KG1 (cell line): Measurements from ENCODE around the gene DES.
A peak's percentile ranks its signal among the peaks of the same experiment; 100 is the strongest.
"Not testable (repeated sequence)": the region's sequence is repeated elsewhere in the genome, so short reads cannot be mapped to it uniquely, and the experiment has no call there.

Experiments used
- DNase-seq: peaks from one replicate; lab custom pipeline; 2025; lab: John Stamatoyannopoulos, UW

Gene DES

GRCh38 chr2:219418155-219419011 lies at the start of gene DES:
Gene DES (plus strand): TSS chr2:219418377. CDS start chr2:219418463, 86 bp downstream.
- DNase-seq = no peak

DNA sequence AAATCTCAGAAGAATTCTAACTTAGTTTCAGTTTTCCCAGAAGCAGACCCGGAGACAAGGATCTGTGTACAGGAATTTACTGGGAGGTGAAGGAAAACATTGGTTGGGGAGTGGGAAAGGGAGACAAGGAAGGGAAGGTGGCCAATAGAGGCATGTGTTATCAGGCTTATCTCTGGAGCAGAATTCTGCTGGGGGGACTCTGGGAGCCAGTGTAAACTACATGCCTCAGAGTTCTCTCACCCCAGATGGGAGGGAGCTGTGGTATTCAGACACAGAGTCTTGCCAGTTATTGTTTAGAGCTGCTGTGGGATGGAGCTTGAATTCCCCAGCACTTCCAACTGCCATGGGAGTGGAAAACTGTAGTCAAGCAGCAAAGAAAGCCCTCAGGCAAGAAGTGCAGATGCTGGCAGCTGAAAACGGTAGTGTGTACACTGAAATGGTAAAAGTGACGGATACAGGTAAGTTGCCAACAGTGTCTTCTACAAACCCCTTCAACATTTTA lies 49.4 kb upstream of the DES start:
- no peak for DNase-seq

- no peak for DNase-seq
Observed at GRCh38 chr2:219369447-219369861, 48.7 kb upstream of the DES start.

DNA sequence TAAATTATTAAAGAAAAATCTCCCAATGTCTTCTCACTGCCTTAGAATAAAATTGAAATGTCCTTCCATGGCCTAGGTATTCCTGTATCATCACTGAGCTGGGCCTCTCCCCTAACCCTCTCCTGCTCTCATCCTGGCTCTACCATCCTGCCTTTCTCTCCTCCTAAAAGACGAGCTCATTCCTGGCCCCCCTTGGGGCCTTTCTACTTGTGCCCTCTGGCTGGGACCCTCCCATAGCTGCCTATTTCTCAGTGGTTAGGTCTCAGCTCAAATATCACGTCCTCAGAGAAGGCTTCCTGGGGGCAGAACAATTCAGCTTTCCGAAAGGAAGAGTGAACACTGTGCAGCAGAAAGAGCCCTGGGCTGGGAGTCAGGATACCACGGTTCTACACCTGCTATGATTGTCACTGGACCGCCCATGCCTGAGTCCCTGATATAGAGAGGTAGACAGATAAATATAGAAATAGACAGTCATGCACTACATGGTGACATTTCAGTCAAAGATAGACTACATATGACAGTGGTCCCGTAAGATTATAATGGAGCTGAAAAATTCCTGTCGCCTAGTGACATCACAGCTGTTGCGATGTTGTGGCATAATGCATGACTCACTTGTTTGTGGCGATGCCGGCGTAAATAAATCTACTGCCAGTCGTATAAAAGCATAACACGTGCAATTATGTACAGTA lies 39.9 kb upstream of the DES start:
- no peak for DNase-seq

DNA sequence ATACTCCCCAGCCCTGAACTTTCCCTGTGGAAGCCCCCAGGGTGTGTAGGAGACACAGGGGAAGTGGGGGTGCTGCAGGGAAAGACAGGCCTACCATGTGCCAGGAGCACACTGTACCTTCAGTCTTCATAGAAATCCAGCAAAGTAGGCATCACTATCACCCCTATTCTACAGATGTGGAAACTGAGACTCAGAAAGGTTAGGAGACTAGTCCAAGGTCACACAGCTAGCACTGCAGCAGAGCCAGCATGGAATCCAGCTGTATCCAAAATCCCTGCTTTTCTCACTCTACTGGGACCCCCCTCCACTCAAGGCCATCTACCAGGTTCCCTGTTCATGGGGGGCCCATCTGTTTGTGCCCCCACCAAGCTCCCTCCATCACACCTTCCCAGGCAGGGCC lies 37.3 kb upstream of the DES start:
- DNase-seq = no peak

- no peak for DNase-seq
Observed at GRCh38 chr2:219381448-219381847, 36.7 kb upstream of the DES start.

GRCh38 chr2:219384083-219384713 lies 34.0 kb upstream of the DES start:
- no peak for DNase-seq

GRCh38 chr2:219384859-219385258 lies 33.3 kb upstream of the DES start:
- no peak for DNase-seq

GRCh38 chr2:219385958-219386520 lies 32.1 kb upstream of the DES start:
- DNase-seq = no peak

GRCh38 chr2:219386532-219387280 lies 31.5 kb upstream of the DES start:
- DNase-seq = no peak

- DNase-seq = peak; percentile 79
Observed at GRCh38 chr2:219387306-219388120, 30.7 kb upstream of the DES start, which contains the start of gene DNPEP. Gene DNPEP (minus strand): TSS chr2:219387912. CDS start chr2:219387794, 118 bp downstream.

GRCh38 chr2:219388121-219388906 lies 29.9 kb upstream of the DES start:
- peak; percentile 73 for DNase-seq

DNA sequence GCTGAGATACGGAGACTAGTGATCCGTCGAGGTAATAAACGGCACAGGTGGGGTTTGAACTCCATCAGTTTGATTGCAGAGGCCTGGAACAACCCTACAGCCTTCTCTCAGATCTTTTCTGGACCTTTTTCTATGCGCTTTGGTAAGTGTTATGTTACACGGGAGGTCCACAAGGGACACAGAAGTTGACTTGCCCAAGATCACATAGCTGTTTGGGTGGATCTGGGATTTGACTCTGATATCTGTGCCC lies 29.3 kb upstream of the DES start:
- no peak for DNase-seq

DNA sequence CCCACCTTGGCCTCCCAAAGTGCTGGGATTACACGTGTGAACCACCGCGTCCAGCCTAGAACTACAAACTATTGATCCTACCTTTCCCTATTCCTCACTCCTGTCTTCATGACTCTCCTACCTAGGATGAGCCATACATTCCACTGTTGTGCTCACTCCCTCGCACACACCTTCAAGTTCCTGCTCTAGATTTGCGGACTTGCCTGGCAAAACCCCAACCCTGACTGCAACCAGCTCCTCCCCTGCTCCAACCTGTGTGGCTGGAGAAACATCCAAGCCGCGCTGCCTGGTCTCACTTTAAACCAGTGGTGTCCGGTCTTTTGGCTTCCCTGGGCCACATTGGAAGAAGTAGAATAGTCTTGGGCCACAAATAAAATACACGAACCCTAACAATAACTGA lies 25.4 kb upstream of the DES start:
- no peak for DNase-seq

GRCh38 chr2:219395056-219395455 lies 23.1 kb upstream of the DES start:
- DNase-seq = not testable (repeated sequence)

- DNase-seq = no peak
Observed at GRCh38 chr2:219395609-219396008, 22.6 kb upstream of the DES start.

DNA sequence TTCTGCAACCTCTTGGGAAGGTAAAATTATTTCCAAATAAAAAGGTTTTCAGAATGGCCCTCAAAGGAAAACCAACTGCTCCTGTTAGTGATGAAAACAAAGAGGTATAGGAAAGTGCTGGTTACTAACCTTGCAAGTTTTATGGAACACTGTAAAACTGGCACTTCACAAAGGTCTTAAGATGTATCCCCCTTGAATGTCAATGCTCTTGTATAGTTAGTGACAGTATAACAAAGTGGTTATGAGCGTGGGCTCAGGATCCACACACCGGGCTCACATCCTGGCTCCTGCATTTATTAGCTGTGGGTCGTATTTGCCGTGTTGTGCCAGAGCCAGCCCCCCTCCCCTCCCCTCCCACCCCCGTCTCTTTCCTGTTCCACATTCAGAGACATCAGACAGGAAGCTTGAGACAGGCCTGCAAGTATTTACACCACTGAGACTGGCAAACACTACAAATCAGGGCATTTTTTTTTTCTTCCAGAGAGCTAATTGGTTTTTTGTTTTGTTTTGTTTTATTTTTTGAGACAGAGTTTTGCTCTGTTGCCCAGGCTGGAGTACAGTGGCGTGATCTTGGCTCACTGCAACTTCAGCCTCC lies 21.2 kb upstream of the DES start:
- no peak for DNase-seq

GRCh38 chr2:219398721-219399363 lies 19.3 kb upstream of the DES start:
- DNase-seq = no peak
